Body of pancreas (tissue), 4 donors: ENCODE data around the gene KCTD19.

Experiments used
- CTCF ChIP-seq, 7 experiments: fragments of 450-650 bp in 4 of 7; fragments of 200-600 bp in 3 of 7; sonication (generic) in 3 of 7; IDR thresholded peaks; one replicate each; pipeline ENCODE4 v1.5.1; 2016 to 2019; ENCODE audit warnings: antibody characterized with exemption in 7 of 7
- POLR2A ChIP-seq, 3 donors: fragments of 450-650 bp; IDR thresholded peaks; one replicate each; pipeline ENCODE4 v1.6.1; 2016; ENCODE audit warnings: antibody characterized with exemption in 3 of 3, mild to moderate bottlenecking in 2 of 3

- TF ChIP-seq CTCF (IDR thresholded peaks at IDR 0.05) (no peak), POLR2A (IDR thresholded peaks at IDR 0.05) (no peak)
Measured at GRCh38 chr16:67350324-67350723, 23.8 kb upstream of the KCTD19 start.
